T47D (cell line): ENCODE data around the gene UCKL1.

Source experiments
- DNase-seq, 2 experiments: peaks; one replicate each; pipeline versions ENCODE4 v3.0.0 to v3.0.0-alpha.2; 2011 to 2012; ENCODE audit warnings: low read depth in 1 of 2, low spot score in 1 of 2
- JUND ChIP-seq: IDR thresholded peaks from 2 replicates; pipeline ENCODE4 v1.6.1; 2012; ENCODE audit warnings: low read depth
- in situ Hi-C: cut with HindIII; loops from 2 replicates; pipeline ENCODE4 v1.10.0; 2016; ENCODE audit warnings: low sequenced_read_pairs, low pct_unique_long_range_greater_than_20kb

UCKL1 gene

DNA sequence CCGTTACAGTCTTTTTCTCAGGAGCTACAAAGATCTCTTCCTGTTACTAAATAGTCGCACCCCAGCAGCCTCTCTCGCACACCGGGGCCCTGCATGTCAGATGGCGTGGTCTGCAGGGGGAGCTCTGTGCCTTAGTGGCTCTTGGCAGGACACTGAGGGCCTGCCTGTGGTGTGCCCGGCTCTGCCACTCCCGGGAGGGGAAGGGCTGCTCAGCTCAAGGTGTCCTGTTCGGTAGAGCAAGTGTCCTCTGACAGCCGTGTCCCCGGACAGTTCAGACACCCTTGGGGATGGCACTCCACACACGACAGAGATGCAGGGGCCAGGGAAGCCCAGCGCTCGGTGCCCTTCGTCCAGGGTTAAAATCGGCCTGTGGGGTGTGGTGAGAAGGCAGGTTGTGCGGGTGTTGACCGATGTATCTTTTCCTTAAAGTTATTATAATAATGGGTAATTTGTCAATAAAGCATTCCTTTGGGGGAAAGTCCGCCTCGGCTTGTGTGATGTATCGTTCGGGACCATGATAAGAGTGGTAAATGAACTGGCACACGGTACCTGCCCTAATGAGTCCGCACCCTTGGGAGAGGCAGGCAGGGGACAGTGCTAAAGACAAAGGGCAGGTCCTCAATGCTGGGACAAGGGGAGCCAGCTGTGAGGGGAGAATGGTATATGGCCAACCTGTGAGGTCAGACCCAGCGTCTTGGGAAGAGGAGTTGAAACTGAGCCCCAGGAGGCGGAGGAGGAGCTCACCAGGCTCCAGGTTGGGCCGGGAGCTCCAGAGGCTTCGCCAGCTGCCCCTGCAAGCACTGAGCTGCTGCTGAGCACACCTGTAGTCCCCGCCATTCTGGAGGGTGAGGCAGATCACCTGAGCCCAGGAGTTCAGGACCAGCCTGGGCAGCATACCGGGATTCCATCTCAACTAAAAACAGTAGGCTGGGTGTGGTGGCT is 64.9 kb downstream of the UCKL1 start:
- in situ Hi-C loops, result no loop called here
- no peak for TF ChIP-seq JUND

DNA sequence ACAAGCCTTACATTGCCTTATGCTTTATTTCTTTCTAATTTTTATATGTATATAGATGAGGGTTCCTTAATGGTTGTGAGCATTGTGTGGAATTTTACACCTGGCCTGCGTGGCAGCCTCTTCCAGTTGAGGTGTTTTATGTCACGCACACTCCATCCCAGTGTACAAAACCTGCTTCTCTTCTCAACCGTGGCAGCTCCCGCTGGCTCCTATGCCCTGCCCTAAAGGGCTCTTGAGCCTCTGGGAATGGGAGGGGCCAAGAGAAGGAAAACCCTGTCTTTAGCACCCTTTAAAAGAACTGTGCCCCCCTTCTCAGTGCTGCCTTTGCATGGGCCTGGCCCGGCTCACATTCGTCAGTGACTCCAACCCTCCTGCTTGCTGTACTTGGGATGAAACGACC is 65.6 kb downstream of the UCKL1 start:
- in situ Hi-C loops, result no loop called here
- TF ChIP-seq JUND, result no peak
- no peak for DNase-seq

More for the DNA sequence above, 64.9 kb downstream of the UCKL1 start:
- DNase-seq, result no peak

DNA sequence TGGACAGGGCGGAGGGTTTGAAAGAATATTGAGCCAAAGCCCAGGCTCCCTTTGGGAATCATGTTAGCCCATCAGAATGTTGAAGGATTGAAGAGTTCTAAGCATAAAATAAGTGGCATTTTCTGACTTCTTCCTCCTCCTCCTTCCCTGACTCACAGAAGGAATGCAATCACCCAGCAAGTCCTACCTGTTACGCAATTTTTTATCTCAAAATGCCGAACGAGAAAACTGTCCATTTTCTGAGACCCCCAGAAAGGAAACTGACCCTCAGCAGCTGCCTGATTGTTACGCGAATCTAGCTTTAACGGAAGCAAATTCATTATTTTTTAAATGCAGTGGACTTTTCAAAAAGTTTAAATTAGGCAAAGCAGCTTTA is 66.0 kb downstream of the UCKL1 start:
- no peak for TF ChIP-seq JUND
- in situ Hi-C loops, result no loop called here
- DNase-seq, result no peak
